Measurements from ENCODE around the gene CEND1. TPM values are rescaled to one million over a fixed set of nuclear protein-coding genes. Genes with fewer than 3 reads are reported as not detected.

CEND1 gene
- total RNA-seq, 1 experiment from 2014 or later: 19.8 TPM

- H3K9ac ChIP-seq (ENCODE audit: low read length): no peak overlapping the region
- no peaks in the 10 kb centered on the region for H4K20me1 ChIP-seq (ENCODE audit: insufficient read depth, low read depth, low read length)
- H3K36me3 ChIP-seq (ENCODE audit: insufficient read depth, low read length): no peaks in the 10 kb centered on the region
- no peaks in the 10 kb centered on the region for H3K9me2 ChIP-seq (replicated peaks; ENCODE audit: insufficient read depth, low read length)
- no peak overlapping the region for H3K27ac ChIP-seq (ENCODE audit: low read length)
- DNase-seq: no peak
- peaks cover 29% of the 10 kb centered on the region for H3K4me1 ChIP-seq (ENCODE audit: low read length)
- no peaks in the 10 kb centered on the region for H3K9me3 ChIP-seq (ENCODE audit: low read length)
- no peaks in the 10 kb centered on the region for H3K27me3 ChIP-seq (ENCODE audit: low read length)
- H3K4me3 ChIP-seq (ENCODE audit: low read length): no peak overlapping the region
- H3K79me2 ChIP-seq (ENCODE audit: low read length): peaks cover 10% of the 10 kb centered on the region
- peak overlapping the region; percentile 86 for H3K4me2 ChIP-seq (ENCODE audit: low read depth, low read length, poor library complexity, severe bottlenecking)
- no peak overlapping the region for H2AFZ ChIP-seq (ENCODE audit: low read length)
These were observed 13.5 kb upstream of the CEND1 start for GRCh38 chr11:803467-803742.

- H3K27ac ChIP-seq (ENCODE audit: low read length): no peak overlapping the region
- H4K20me1 ChIP-seq (ENCODE audit: insufficient read depth, low read depth, low read length): no peaks in the 10 kb centered on the region
- no peaks in the 10 kb centered on the region for H3K9me3 ChIP-seq (ENCODE audit: low read length)
- no peak overlapping the region for H3K9ac ChIP-seq (ENCODE audit: low read length)
- no peak overlapping the region for H3K4me2 ChIP-seq (ENCODE audit: low read depth, low read length, poor library complexity, severe bottlenecking)
- H3K79me2 ChIP-seq (ENCODE audit: low read length): peaks cover 4% of the 10 kb centered on the region
- no peaks in the 10 kb centered on the region for H3K27me3 ChIP-seq (ENCODE audit: low read length)
- peaks cover 24% of the 10 kb centered on the region for H3K4me1 ChIP-seq (ENCODE audit: low read length)
- no peak overlapping the region for H2AFZ ChIP-seq (ENCODE audit: low read length)
- H3K4me3 ChIP-seq (ENCODE audit: low read length): no peak overlapping the region
- H3K9me2 ChIP-seq (replicated peaks; ENCODE audit: insufficient read depth, low read length): no peaks in the 10 kb centered on the region
- no peaks in the 10 kb centered on the region for H3K36me3 ChIP-seq (ENCODE audit: insufficient read depth, low read length)
- no peak for DNase-seq
These were observed 13.0 kb upstream of the CEND1 start for GRCh38 chr11:802693-803466.

GRCh38 chr11:802018-802617, 12.2 kb upstream of the CEND1 start:
- Histone ChIP-seq H2AFZ (ENCODE audit: low read length) (no peak overlapping the region), H3K4me1 (ENCODE audit: low read length) (peaks cover 21% of the 10 kb centered on the region), H3K9ac (ENCODE audit: low read length) (no peak overlapping the region), H4K20me1 (ENCODE audit: insufficient read depth, low read depth, low read length) (no peaks in the 10 kb centered on the region), H3K79me2 (ENCODE audit: low read length) (no peaks in the 10 kb centered on the region), H3K27ac (ENCODE audit: low read length) (no peak overlapping the region), H3K4me2 (ENCODE audit: low read depth, low read length, poor library complexity, severe bottlenecking) (no peak overlapping the region), H3K27me3 (ENCODE audit: low read length) (no peaks in the 10 kb centered on the region), H3K36me3 (ENCODE audit: insufficient read depth, low read length) (no peaks in the 10 kb centered on the region), H3K9me3 (ENCODE audit: low read length) (no peaks in the 10 kb centered on the region), H3K4me3 (ENCODE audit: low read length) (no peak overlapping the region), H3K9me2 (replicated peaks; ENCODE audit: insufficient read depth, low read length) (no peaks in the 10 kb centered on the region)
- DNase-seq: no peak

- H3K4me2 ChIP-seq (ENCODE audit: low read depth, low read length, poor library complexity, severe bottlenecking): no peak overlapping the region
- no peak for DNase-seq
- H2AFZ ChIP-seq (ENCODE audit: low read length): no peak overlapping the region
- peaks cover 8% of the 10 kb centered on the region for H3K79me2 ChIP-seq (ENCODE audit: low read length)
- no peak overlapping the region for H3K9ac ChIP-seq (ENCODE audit: low read length)
- H3K27ac ChIP-seq (ENCODE audit: low read length): no peak overlapping the region
- no peaks in the 10 kb centered on the region for H3K9me3 ChIP-seq (ENCODE audit: low read length)
- H3K36me3 ChIP-seq (ENCODE audit: insufficient read depth, low read length): no peaks in the 10 kb centered on the region
- H3K4me1 ChIP-seq (ENCODE audit: low read length): peaks cover 28% of the 10 kb centered on the region
- no peak overlapping the region for H3K4me3 ChIP-seq (ENCODE audit: low read length)
- no peaks in the 10 kb centered on the region for H3K9me2 ChIP-seq (replicated peaks; ENCODE audit: insufficient read depth, low read length)
- H4K20me1 ChIP-seq (ENCODE audit: insufficient read depth, low read depth, low read length): peaks cover 3% of the 10 kb centered on the region; the same call in 1 of the 2 replicates
- no peaks in the 10 kb centered on the region for H3K27me3 ChIP-seq (ENCODE audit: low read length)
These were observed 11.3 kb upstream of the CEND1 start for GRCh38 chr11:801097-801780.

GRCh38 chr11:800473-800872, 10.6 kb upstream of the CEND1 start:
- H3K36me3 ChIP-seq (ENCODE audit: insufficient read depth, low read length): no peaks in the 10 kb centered on the region
- H3K79me2 ChIP-seq (ENCODE audit: low read length): peaks cover 13% of the 10 kb centered on the region
- no peak overlapping the region for H3K4me2 ChIP-seq (ENCODE audit: low read depth, low read length, poor library complexity, severe bottlenecking)
- peaks cover 6% of the 10 kb centered on the region; the same call in 1 of the 2 replicates for H4K20me1 ChIP-seq (ENCODE audit: insufficient read depth, low read depth, low read length)
- H3K9ac ChIP-seq (ENCODE audit: low read length): no peak overlapping the region
- H3K4me1 ChIP-seq (ENCODE audit: low read length): peaks cover 28% of the 10 kb centered on the region
- no peaks in the 10 kb centered on the region for H3K9me3 ChIP-seq (ENCODE audit: low read length)
- DNase-seq: no peak
- H3K4me3 ChIP-seq (ENCODE audit: low read length): no peak overlapping the region
- H2AFZ ChIP-seq (ENCODE audit: low read length): no peak overlapping the region
- H3K9me2 ChIP-seq (replicated peaks; ENCODE audit: insufficient read depth, low read length): no peaks in the 10 kb centered on the region
- H3K27me3 ChIP-seq (ENCODE audit: low read length): no peaks in the 10 kb centered on the region
- no peak overlapping the region for H3K27ac ChIP-seq (ENCODE audit: low read length)

GRCh38 chr11:799641-800316, 9.9 kb upstream of the CEND1 start:
- Histone ChIP-seq H3K36me3 (ENCODE audit: insufficient read depth, low read length) (no peaks in the 10 kb centered on the region), H3K9ac (ENCODE audit: low read length) (no peak overlapping the region), H3K27me3 (ENCODE audit: low read length) (no peaks in the 10 kb centered on the region), H2AFZ (ENCODE audit: low read length) (no peak overlapping the region), H3K9me2 (replicated peaks; ENCODE audit: insufficient read depth, low read length) (no peaks in the 10 kb centered on the region), H3K79me2 (ENCODE audit: low read length) (peaks cover 17% of the 10 kb centered on the region), H3K27ac (ENCODE audit: low read length) (no peak overlapping the region), H3K4me1 (ENCODE audit: low read length) (peaks cover 32% of the 10 kb centered on the region), H3K4me2 (ENCODE audit: low read depth, low read length, poor library complexity, severe bottlenecking) (no peak overlapping the region), H3K4me3 (ENCODE audit: low read length) (no peak overlapping the region), H4K20me1 (ENCODE audit: insufficient read depth, low read depth, low read length) (peaks cover 6% of the 10 kb centered on the region; the same call in 1 of the 2 replicates), H3K9me3 (ENCODE audit: low read length) (no peaks in the 10 kb centered on the region)
- DNase-seq: no peak

GRCh38 chr11:798093-798713, 8.3 kb upstream of the CEND1 start, which contains the start of gene SLC25A22:
TSS of gene SLC25A22 (minus strand) at chr11:798281. CDS start at chr11:795006, 3,275 bp downstream.
- Histone ChIP-seq H3K9me3 (ENCODE audit: low read length) (no peaks in the 10 kb centered on the region), H3K9ac (ENCODE audit: low read length) (peak within 1 kb of the TSS; percentile 93), H3K36me3 (ENCODE audit: insufficient read depth, low read length) (no peaks in the 10 kb centered on the region), H3K27ac (ENCODE audit: low read length) (peak within 1 kb of the TSS; percentile 81), H3K4me3 (ENCODE audit: low read length) (peak within 1 kb of the TSS; percentile 95), H3K4me2 (ENCODE audit: low read depth, low read length, poor library complexity, severe bottlenecking) (peak within 1 kb of the TSS; percentile 97), H4K20me1 (ENCODE audit: insufficient read depth, low read depth, low read length) (peaks cover 13% of the 10 kb centered on the region; the same call in 1 of the 2 replicates), H3K9me2 (replicated peaks; ENCODE audit: insufficient read depth, low read length) (no peaks in the 10 kb centered on the region), H3K27me3 (ENCODE audit: low read length) (no peaks in the 10 kb centered on the region), H3K79me2 (ENCODE audit: low read length) (peaks cover 24% of the 10 kb centered on the region), H2AFZ (ENCODE audit: low read length) (no peak within 1 kb of the TSS), H3K4me1 (ENCODE audit: low read length) (peaks cover 24% of the 10 kb centered on the region)
- peak; percentile 95 for DNase-seq
